DND-41 (cell line): Measurements from ENCODE around the gene EYS.

Experiments used
- CTCF ChIP-seq: IDR thresholded peaks from 2 replicates; pipeline ENCODE4 v1.5.1; 2012; ENCODE audit warnings: borderline replicate concordance, low read length, moderate library complexity, mild to moderate bottlenecking; ENCODE audit not compliant: poor library complexity, severe bottlenecking; ENCODE audit errors: extremely low read depth
- EZH2 ChIP-seq: IDR thresholded peaks from 3 replicates; pipeline ENCODE4 v1.6.1; 2012; ENCODE audit warnings: borderline replicate concordance, low read depth, mild to moderate bottlenecking, moderate library complexity, low read length, inconsistent platforms; ENCODE audit not compliant: severe bottlenecking

GRCh38 chr6:65072500-65072899 lies 634.5 kb downstream of the EYS start:
- TF ChIP-seq CTCF = no peak
- TF ChIP-seq EZH2 = no peak
